ENCODE data around the gene GPR68.
"Not testable (repeated sequence)": the region's sequence is repeated elsewhere in the genome, so short reads cannot be mapped to it uniquely, and the experiment has no call there.

Gene GPR68

DNA sequence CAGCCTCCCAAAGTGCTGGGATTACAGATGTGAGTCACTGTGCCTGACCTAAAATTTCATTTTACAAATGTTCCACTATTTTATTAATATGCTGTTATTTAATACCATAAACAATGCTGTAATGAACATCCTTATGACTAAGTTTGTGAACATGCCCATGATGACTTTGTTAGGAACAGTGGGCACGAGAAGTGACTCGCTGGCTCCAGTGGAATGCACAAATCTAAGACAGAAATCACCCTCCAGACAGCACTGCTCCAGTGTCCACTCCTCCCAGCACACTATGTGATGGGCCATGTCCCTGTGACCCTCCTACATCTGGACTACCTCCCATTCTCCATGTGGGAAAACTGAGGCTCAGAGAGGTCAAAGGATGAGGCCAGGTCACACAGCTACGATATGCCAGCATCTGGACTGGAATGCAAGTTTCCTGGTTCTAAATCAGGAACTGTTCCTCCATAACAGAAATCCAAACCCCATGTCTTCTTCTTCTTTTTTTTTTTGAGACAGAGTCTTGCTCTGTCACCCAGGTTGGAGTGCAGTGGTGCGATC is 57.9 kb downstream of the GPR68 start:
- DNase-seq (ENCODE audit: low read depth), result no peak
- TF ChIP-seq, protein P1, sequence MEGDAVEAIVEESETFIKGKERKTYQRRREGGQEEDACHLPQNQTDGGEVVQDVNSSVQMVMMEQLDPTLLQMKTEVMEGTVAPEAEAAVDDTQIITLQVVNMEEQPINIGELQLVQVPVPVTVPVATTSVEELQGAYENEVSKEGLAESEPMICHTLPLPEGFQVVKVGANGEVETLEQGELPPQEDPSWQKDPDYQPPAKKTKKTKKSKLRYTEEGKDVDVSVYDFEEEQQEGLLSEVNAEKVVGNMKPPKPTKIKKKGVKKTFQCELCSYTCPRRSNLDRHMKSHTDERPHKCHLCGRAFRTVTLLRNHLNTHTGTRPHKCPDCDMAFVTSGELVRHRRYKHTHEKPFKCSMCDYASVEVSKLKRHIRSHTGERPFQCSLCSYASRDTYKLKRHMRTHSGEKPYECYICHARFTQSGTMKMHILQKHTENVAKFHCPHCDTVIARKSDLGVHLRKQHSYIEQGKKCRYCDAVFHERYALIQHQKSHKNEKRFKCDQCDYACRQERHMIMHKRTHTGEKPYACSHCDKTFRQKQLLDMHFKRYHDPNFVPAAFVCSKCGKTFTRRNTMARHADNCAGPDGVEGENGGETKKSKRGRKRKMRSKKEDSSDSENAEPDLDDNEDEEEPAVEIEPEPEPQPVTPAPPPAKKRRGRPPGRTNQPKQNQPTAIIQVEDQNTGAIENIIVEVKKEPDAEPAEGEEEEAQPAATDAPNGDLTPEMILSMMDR (IDR thresholded peaks at IDR 0.05; ENCODE audit: low read depth, low read length, missing control alignments), result no peak

DNA sequence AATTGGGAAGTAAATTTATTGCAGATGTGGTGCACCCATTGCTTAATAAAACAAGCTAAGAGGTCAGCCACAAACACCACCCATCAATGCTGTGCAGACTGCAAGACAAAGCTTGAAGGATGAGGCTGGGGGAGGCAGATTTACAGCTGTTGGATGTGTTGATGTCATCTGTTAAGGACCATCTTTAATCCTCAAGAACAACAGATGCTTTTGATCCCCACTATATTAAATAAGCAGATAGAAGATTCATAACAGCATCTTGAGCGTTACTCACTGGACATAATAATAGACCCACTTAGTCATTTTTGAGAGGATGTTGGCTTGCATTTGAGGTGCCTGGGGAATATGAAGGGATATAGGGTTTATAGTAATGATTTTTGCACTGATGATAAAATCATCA is 58.8 kb downstream of the GPR68 start:
- TF ChIP-seq, protein P1 (IDR thresholded peaks at IDR 0.05; ENCODE audit: low read depth, low read length, missing control alignments), result no peak
- no peak overlapping the region for H3K4me3 ChIP-seq (ENCODE audit: low read depth, low read length)
- no peak for DNase-seq (ENCODE audit: low read depth)

More for the DNA sequence above, 57.9 kb downstream of the GPR68 start:
- H3K4me3 ChIP-seq (ENCODE audit: low read depth, low read length), result no peak overlapping the region

DNA sequence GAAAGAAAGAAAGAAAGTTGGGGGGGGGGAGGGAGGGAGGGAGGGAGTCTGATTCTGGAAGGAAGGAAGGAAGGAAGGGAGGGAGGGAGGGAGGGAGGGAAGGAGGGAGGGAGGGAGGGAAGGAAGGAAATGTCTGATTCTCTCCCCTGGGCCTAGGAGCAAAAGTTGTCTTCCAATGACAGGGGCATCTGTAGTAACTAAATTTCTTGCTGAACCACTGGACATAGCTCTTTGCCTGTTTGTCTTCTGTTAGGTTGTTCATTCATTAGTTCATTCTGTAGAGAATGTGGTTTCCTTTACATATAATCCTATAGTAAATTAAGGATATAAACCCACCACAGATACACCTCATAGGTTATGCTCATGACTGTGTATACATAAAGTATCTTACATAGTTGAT is 59.9 kb downstream of the GPR68 start:
- no peak overlapping the region for H3K4me3 ChIP-seq (ENCODE audit: low read depth, low read length)
- TF ChIP-seq, protein P1 (IDR thresholded peaks at IDR 0.05; ENCODE audit: low read depth, low read length, missing control alignments), result no peak
- no peak for DNase-seq (ENCODE audit: low read depth)

DNA sequence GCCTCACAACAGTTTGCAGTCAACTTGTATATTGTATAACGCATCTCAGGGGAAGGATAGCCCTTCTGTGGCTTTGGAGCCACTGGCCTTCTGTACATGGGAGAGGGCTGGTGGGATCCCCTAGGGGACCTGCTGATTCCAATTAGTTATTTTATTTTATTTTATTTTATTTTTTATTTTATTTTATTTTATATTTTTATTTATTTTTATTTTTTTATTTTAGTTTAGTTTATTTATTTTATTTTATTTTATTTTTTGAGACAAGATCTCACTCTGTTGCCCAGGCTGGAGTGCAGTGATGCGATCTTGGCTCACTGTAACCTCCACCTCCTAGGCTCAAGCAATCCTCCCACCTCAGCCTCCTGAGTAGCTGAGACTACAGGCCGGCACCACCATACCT is 61.8 kb downstream of the GPR68 start:
- not testable (repeated sequence) for DNase-seq (ENCODE audit: low read depth); H3K4me3 ChIP-seq (ENCODE audit: low read depth, low read length)

Data from GM12864 (cell line).